Keratinocyte (primary cell): ENCODE data around the gene RAB44. TPM values are rescaled to one million over a fixed set of nuclear protein-coding genes. Genes with fewer than 3 reads are reported as not detected.

ENCODE experiments used
- DNase-seq: peaks from one replicate; pipeline ENCODE4 v3.0.0-alpha.2; 2011; ENCODE audit warnings: low read depth, missing footprints, low spot score
- FAIRE-seq: peaks from 2 replicates; lab custom pipeline; 2011; peaks lifted over from hg19 to GRCh38; lab: Jason Lieb, UNC
- H2AFZ ChIP-seq: 2 replicates; pipeline ENCODE4 v1.6.0; 2012; ENCODE audit warnings: low read length, control low read depth, inconsistent platforms; ENCODE audit not compliant: control insufficient read depth
- H3K27ac ChIP-seq: 2 replicates; pipeline ENCODE4 v1.5.1; 2011; ENCODE audit warnings: low read length; ENCODE audit not compliant: control insufficient read depth, insufficient read depth
- H3K27me3 ChIP-seq: 3 replicates; pipeline ENCODE4 v1.6.0; 2011; ENCODE audit warnings: low read length; ENCODE audit not compliant: control insufficient read depth, insufficient read depth; ENCODE audit errors: extremely low read depth
- H3K36me3 ChIP-seq, 2 experiments: 2 replicates in 1 of 2; 3 replicates in 1 of 2; pipeline ENCODE4 v1.5.1; 2011; ENCODE audit warnings: low read length in 2 of 2, mild to moderate bottlenecking in 1 of 2; ENCODE audit not compliant: control insufficient read depth in 2 of 2, insufficient read depth in 2 of 2; ENCODE audit errors: extremely low read depth in 1 of 2
- H3K4me1 ChIP-seq: 3 replicates; pipeline ENCODE4 v1.5.1; 2011; ENCODE audit warnings: low read length; ENCODE audit not compliant: control insufficient read depth, insufficient read depth; ENCODE audit errors: extremely low read depth
- H3K4me2 ChIP-seq: 3 replicates; pipeline ENCODE4 v1.6.0; 2011; ENCODE audit warnings: low read depth, low read length; ENCODE audit not compliant: control insufficient read depth, insufficient read depth; ENCODE audit errors: extremely low read depth
- H3K4me3 ChIP-seq, 3 experiments: fragments of 200-600 bp in 1 of 3; sonication (generic) in 1 of 3; 2 replicates in 2 of 3; 3 replicates in 1 of 3; pipeline ENCODE4 v1.5.1; 2011 to 2016; ENCODE audit warnings: low read length in 3 of 3, mild to moderate bottlenecking in 3 of 3, control low read depth in 2 of 3, inconsistent platforms in 1 of 3, low read depth in 1 of 3, mixed read lengths in 1 of 3, mixed run types in 1 of 3, moderate library complexity in 1 of 3; ENCODE audit not compliant: control insufficient read depth in 2 of 3, insufficient read depth in 2 of 3; ENCODE audit errors: extremely low read depth in 1 of 3
- H3K79me2 ChIP-seq: 2 replicates; pipeline ENCODE4 v1.6.0; 2012; ENCODE audit warnings: low read length; ENCODE audit not compliant: control insufficient read depth, insufficient read depth
- H3K9ac ChIP-seq: 3 replicates; pipeline ENCODE4 v1.6.0; 2011; ENCODE audit warnings: low read length; ENCODE audit not compliant: control insufficient read depth, insufficient read depth; ENCODE audit errors: extremely low read depth
- H3K9me1 ChIP-seq: 3 replicates; pipeline ENCODE4 v1.6.0; 2011; ENCODE audit warnings: low read length; ENCODE audit not compliant: control insufficient read depth, insufficient read depth; ENCODE audit errors: extremely low read depth
- H3K9me3 ChIP-seq: 2 replicates; pipeline ENCODE4 v1.5.1; 2012; ENCODE audit warnings: low read depth, low read length; ENCODE audit not compliant: control insufficient read depth
- H4K20me1 ChIP-seq: 3 replicates; pipeline ENCODE4 v1.6.0; 2011; ENCODE audit warnings: low read length; ENCODE audit not compliant: control insufficient read depth, insufficient read depth; ENCODE audit errors: extremely low read depth
- CTCF ChIP-seq, 3 experiments: IDR thresholded peaks in 1 of 3; conservative IDR thresholded peaks in 1 of 3; optimal IDR thresholded peaks in 1 of 3; 2 replicates in 2 of 3; 3 replicates in 1 of 3; pipeline versions ENCODE3 to v1.5.1; 2011; ENCODE audit warnings: low read length in 3 of 3, mild to moderate bottlenecking in 3 of 3, moderate library complexity in 2 of 3, control low read depth in 1 of 3, inconsistent platforms in 1 of 3; ENCODE audit not compliant: insufficient read depth in 2 of 3; ENCODE audit errors: extremely low read depth in 1 of 3
- EZH2 ChIP-seq: IDR thresholded peaks from one replicate; pipeline ENCODE4 v1.6.1; 2012; ENCODE audit warnings: inconsistent platforms, mild to moderate bottlenecking, low read length, moderate library complexity
- dilution Hi-C: fragments of 300-500 bp; cut with MboI; formaldehyde crosslinking; loops from one replicate; pipeline ENCODE4 v1.7.0; 2020; ENCODE audit warnings: low sequenced_read_pairs; ENCODE audit not compliant: extremely low pct_ligation_motif_present
- polyA plus RNA-seq, 5 experiments: library from polyadenylated mRNA; depleted of rRNA in 3 of 5; stranded (reverse) in 3 of 5; stranded (forward) in 1 of 5; unstranded in 1 of 5; fragments of >200 nt; gene quantifications; 1 replicate in 1 of 5; 2 replicates in 3 of 5; 3 replicates in 1 of 5; pipeline versions ENCODE4 v1.2.1 to v1.2.3, GENCODE V29; 2011 to 2012; ENCODE audit warnings: missing spikeins in 2 of 5, low read depth in 1 of 5, low replicate concordance in 1 of 5

The RAB44 gene
- polyA plus RNA-seq, 1 donor (not counting 4 experiments of a cell fraction or from before 2014, with no cell fraction given), result 0.03 TPM

- H3K79me2 ChIP-seq, result no peaks in the 10 kb centered on the region
- H3K4me2 ChIP-seq, result no peak overlapping the region
- no peaks in the 10 kb centered on the region for H4K20me1 ChIP-seq
- H3K36me3 ChIP-seq, result no peaks in the 10 kb centered on the region
- no peak overlapping the region for H3K4me3 ChIP-seq
- no peaks in the 10 kb centered on the region for H3K27me3 ChIP-seq
- FAIRE-seq (no peak), DNase-seq (no peak)
- dilution Hi-C loops, result no loop called here
- no peaks in the 10 kb centered on the region for H3K9me3 ChIP-seq
- H3K9ac ChIP-seq, result no peak overlapping the region
- TF ChIP-seq CTCF (optimal IDR thresholded peaks at IDR 0.05 in 1 of 3, IDR thresholded peaks at IDR 0.05 in 1 of 3, conservative IDR thresholded peaks at IDR 0.05 in 1 of 3; ENCODE audit: extremely low read depth in 1 of 3, insufficient read depth in 2 of 3, low read length in 3 of 3), result no peak
- no peak for TF ChIP-seq EZH2
- H3K27ac ChIP-seq, result no peak overlapping the region
- peaks cover 15% of the 10 kb centered on the region for H3K4me1 ChIP-seq
- H2AFZ ChIP-seq, result no peak overlapping the region
- H3K9me1 ChIP-seq, result no peaks in the 10 kb centered on the region
Measured at GRCh38 chr6:36766399-36766945, 68.8 kb downstream of the RAB44 start.

GRCh38 chr6:36769183-36769675 lies 71.6 kb downstream of the RAB44 start:
- H3K4me2 ChIP-seq, result no peak overlapping the region
- TF ChIP-seq CTCF (optimal IDR thresholded peaks at IDR 0.05 in 1 of 3, IDR thresholded peaks at IDR 0.05 in 1 of 3, conservative IDR thresholded peaks at IDR 0.05 in 1 of 3; ENCODE audit: extremely low read depth in 1 of 3, insufficient read depth in 2 of 3, low read length in 3 of 3), result no peak
- no peak for TF ChIP-seq EZH2
- H3K4me1 ChIP-seq, result peaks cover 15% of the 10 kb centered on the region
- no peaks in the 10 kb centered on the region for H3K79me2 ChIP-seq
- dilution Hi-C loops, result no loop called here
- no peaks in the 10 kb centered on the region for H4K20me1 ChIP-seq
- no peaks in the 10 kb centered on the region for H3K9me1 ChIP-seq
- H3K36me3 ChIP-seq, result no peaks in the 10 kb centered on the region
- H3K9me3 ChIP-seq, result no peaks in the 10 kb centered on the region
- H2AFZ ChIP-seq, result no peak overlapping the region
- H3K27ac ChIP-seq, result no peak overlapping the region
- no peaks in the 10 kb centered on the region for H3K27me3 ChIP-seq
- H3K9ac ChIP-seq, result no peak overlapping the region
- no peak overlapping the region for H3K4me3 ChIP-seq
- FAIRE-seq, result no peak
- no peak for DNase-seq
